K562 (cell line): Measurements from ENCODE around the gene PPTC7. TPM values are rescaled to one million over a fixed set of nuclear protein-coding genes. Genes with fewer than 3 reads are reported as not detected.
A peak's percentile ranks its signal among the peaks of the same experiment; 100 is the strongest.

Experiments used
- ATAC-seq: fragments of 200-7000 bp; cut with Tn5 transposase; 3 replicates; pipeline ENCODE4 v1.9.1; 2020; ENCODE audit warnings: moderate library complexity
- BruUV-seq: library from RNA; stranded (reverse); fragments of 400-500 nt; replicated peaks from 2 replicates; lab custom pipeline; 2021; lab: Mats Ljungman, UMichigan
- CTCF ChIA-PET: fragments of 300-600 bp; formaldehyde crosslinking; extraction: SDS; loops from one replicate; lab custom pipeline; 2021; ENCODE audit warnings: low intra/inter-chr PET ratio; lab: Yijun Ruan, JAX
- POLR2A ChIA-PET: fragments of 300-600, 350-650 bp; sonication (Branson Sonifier 250); formaldehyde crosslinking; extraction: SDS; loops from one replicate; lab custom pipeline; 2021; ENCODE audit warnings: antibody characterized with exemption, inconsistent platforms; lab: Yijun Ruan, JAX
- DNase-seq, 4 experiments: peaks; one replicate each; pipeline versions ENCODE4 v3.0.0 to v3.0.0-alpha.2; 2011 to 2018; ENCODE audit warnings: low spot score in 3 of 4, mixed read lengths in 3 of 4; ENCODE audit errors: extremely low read depth in 1 of 4
- FAIRE-seq: peaks from 2 replicates; lab custom pipeline; 2011; peaks lifted over from hg19 to GRCh38; lab: Jason Lieb, UNC
- H2AFZ ChIP-seq: 2 replicates; pipeline ENCODE4 v1.6.0; 2011; ENCODE audit warnings: low read depth, low read length, control low read depth, inconsistent platforms
- H3K27ac ChIP-seq: fragments of 200-600 bp; 3 replicates; pipeline ENCODE4 v1.8.0; 2011; ENCODE audit warnings: low read depth, mild to moderate bottlenecking, control low read depth, inconsistent platforms, low read length, moderate library complexity, mixed read lengths; ENCODE audit errors: extremely low read depth
- H3K27me3 ChIP-seq, 2 experiments: fragments of 300-600 bp in 1 of 2; 2 replicates in 1 of 2; 3 replicates in 1 of 2; pipeline versions ENCODE4 v1.6.0 to v1.8.0; 2011; ENCODE audit warnings: inconsistent platforms in 2 of 2, low read length in 2 of 2, mild to moderate bottlenecking in 1 of 2, mixed read lengths in 1 of 2, moderate library complexity in 1 of 2; ENCODE audit not compliant: control insufficient read depth in 2 of 2, insufficient read depth in 2 of 2
- H3K36me3 ChIP-seq: fragments of 300-600 bp; 3 replicates; pipeline ENCODE4 v1.8.0; 2011; ENCODE audit warnings: mild to moderate bottlenecking, low read length, inconsistent platforms; ENCODE audit not compliant: control insufficient read depth, insufficient read depth
- H3K4me1 ChIP-seq, 2 experiments: fragments of 200-600 bp in 1 of 2; replicated peaks in 1 of 2; 2 replicates in 1 of 2; 3 replicates in 1 of 2; pipeline versions ENCODE4 v1.5.1 to v1.8.0; 2011; ENCODE audit warnings: inconsistent platforms in 2 of 2, low read length in 2 of 2, mild to moderate bottlenecking in 1 of 2, mixed read lengths in 1 of 2, moderate library complexity in 1 of 2; ENCODE audit not compliant: control insufficient read depth in 2 of 2, insufficient read depth in 2 of 2
- H3K4me2 ChIP-seq: 2 replicates; pipeline ENCODE4 v1.6.1; 2011; ENCODE audit warnings: low read length, control low read depth, inconsistent platforms, mixed read lengths; ENCODE audit not compliant: insufficient read depth
- H3K4me3 ChIP-seq: fragments of 200-600 bp; sonication (generic), shearing (Covaris generic); 2 replicates; pipeline ENCODE4 v1.5.1; 2016; ENCODE audit warnings: control low read depth, inconsistent platforms
- H3K79me2 ChIP-seq: fragments of 200-600 bp; 3 replicates; pipeline ENCODE4 v1.8.0; 2011; ENCODE audit warnings: low read length, inconsistent platforms; ENCODE audit not compliant: control insufficient read depth, insufficient read depth
- H3K9ac ChIP-seq, 2 experiments: 2 replicates each; pipeline versions ENCODE4 v1.6.0 to v1.6.1; 2011; ENCODE audit warnings: low read depth in 2 of 2, low read length in 2 of 2, control low read depth in 1 of 2, inconsistent platforms in 1 of 2, mild to moderate bottlenecking in 1 of 2, mixed read lengths in 1 of 2; ENCODE audit not compliant: insufficient read depth in 1 of 2
- H3K9me1 ChIP-seq: one replicate; pipeline ENCODE4 v1.6.0; 2011; ENCODE audit warnings: inconsistent platforms, mild to moderate bottlenecking, low read length, moderate library complexity; ENCODE audit not compliant: control insufficient read depth, insufficient read depth
- H3K9me3 ChIP-seq: replicated peaks from 2 replicates; pipeline ENCODE4 v1.5.1; 2011; ENCODE audit warnings: low read depth, low read length, inconsistent platforms; ENCODE audit not compliant: control insufficient read depth, insufficient read depth
- H4K20me1 ChIP-seq: replicated peaks from 2 replicates; pipeline ENCODE4 v1.6.1; 2011; ENCODE audit warnings: low read length, inconsistent platforms, mixed read lengths; ENCODE audit not compliant: control insufficient read depth, insufficient read depth
- POLR2A ChIP-seq: fragments of 450-650 bp; conservative IDR thresholded peaks from 2 replicates; pipeline ENCODE4 v1.6.1; 2016
- WGBS: fragments of 100-300 bp; shearing (Covaris generic); methylation state at CpG from one replicate; pipeline ENCODE4 v1.1.6; 2016; ENCODE audit warnings: low coverage, mixed read lengths; ENCODE audit not compliant: insufficient coverage; ENCODE audit errors: missing lambda C conversion rate; 5-methylcytosine and 5-hydroxymethylcytosine counted together
- in situ Hi-C: fragments of 300-500 bp; cut with MboI; formaldehyde crosslinking; loops from 4 replicates; pipeline ENCODE4 v1.15.0; 2018; ENCODE audit warnings: inconsistent platforms, mixed read lengths
- intact Hi-C: fragments of 100-400 bp; cut with micrococcal nuclease; formaldehyde crosslinking; loops from 2 replicates; pipeline ENCODE4 v1.14.2; 2022
- polyA plus RNA-seq, 8 experiments: library from polyadenylated mRNA; depleted of rRNA in 4 of 8; stranded (reverse) in 5 of 8; unstranded in 3 of 8; fragments of >200 nt; fragmentation: Nextera tagmentation in 2 of 8; fragmentation: Illumina TruSeq in 1 of 8; extraction: Ambion mirVana in 2 of 8; extraction: Trizol in 1 of 8; gene quantifications; 2 replicates each; pipeline versions ENCODE4 v1.2.1 to v1.2.3, GENCODE V29; 2011 to 2014; ENCODE audit warnings: inconsistent platforms in 1 of 8, missing spikeins in 1 of 8
- total RNA-seq, 7 experiments: library from RNA; depleted of rRNA in 6 of 7; stranded (reverse); fragments of >200 nt in 6 of 7; fragmentation: Illumina TruSeq in 2 of 7; extraction: Trizol in 2 of 7; gene quantifications; 2 replicates each; pipeline versions ENCODE4 v1.2.1 to v1.2.3, GENCODE V29; 2011 to 2021; ENCODE audit warnings: low replicate concordance in 1 of 7
- TF ChIP-seq, protein P1 (sequence below): fragments of 250-450 bp; sonication (Bioruptor Pico); IDR thresholded peaks from 2 replicates; pipeline ENCODE4 v1.8.0; 2022; ENCODE audit warnings: moderate library complexity, mild to moderate bottlenecking, inconsistent platforms
- TF ChIP-seq, protein P2 (sequence below): fragments of 250-450 bp; sonication (Bioruptor Pico); IDR thresholded peaks from 2 replicates; pipeline ENCODE4 v1.8.0; 2022; ENCODE audit warnings: inconsistent platforms

PPTC7 gene
- total and polyA plus RNA-seq, 9 of the 15 experiments (the other 6 are each of a cell fraction or from before 2014, with no cell fraction given), result 2.6 to 23.1 (median 11.9) TPM

DNA sequence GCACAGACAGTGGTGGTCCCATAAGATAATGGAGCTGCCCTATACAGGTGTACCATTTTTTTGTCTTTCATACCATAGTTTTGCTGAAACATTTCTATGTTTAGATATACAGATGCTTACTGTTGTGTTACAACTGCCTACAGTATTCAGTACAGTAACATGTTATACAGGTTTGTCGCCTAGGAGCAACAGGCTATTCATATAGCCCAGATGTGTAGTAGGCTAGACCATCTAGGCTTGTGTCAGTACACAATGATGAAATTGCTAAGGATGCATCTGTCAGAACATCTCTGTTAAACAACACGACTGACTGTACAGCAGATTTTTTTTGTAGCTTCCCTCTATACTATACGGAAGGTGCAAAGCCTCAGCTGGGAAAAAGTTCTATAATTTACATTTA is 50.5 kb downstream of the PPTC7 start:
- no peak overlapping the region for H3K27ac ChIP-seq
- peaks cover 52% of the 10 kb centered on the region for H3K36me3 ChIP-seq
- no peaks in the 10 kb centered on the region for H3K4me1 ChIP-seq
- H3K79me2 ChIP-seq, result no peaks in the 10 kb centered on the region; the same call in 2 of the 3 replicates
- H3K4me3 ChIP-seq, result no peak overlapping the region
- BruUV-seq, result no TSS peak
- H4K20me1 ChIP-seq, result no peaks in the 10 kb centered on the region
- H3K9me3 ChIP-seq, result no peaks in the 10 kb centered on the region
- TF ChIP-seq, protein P1, sequence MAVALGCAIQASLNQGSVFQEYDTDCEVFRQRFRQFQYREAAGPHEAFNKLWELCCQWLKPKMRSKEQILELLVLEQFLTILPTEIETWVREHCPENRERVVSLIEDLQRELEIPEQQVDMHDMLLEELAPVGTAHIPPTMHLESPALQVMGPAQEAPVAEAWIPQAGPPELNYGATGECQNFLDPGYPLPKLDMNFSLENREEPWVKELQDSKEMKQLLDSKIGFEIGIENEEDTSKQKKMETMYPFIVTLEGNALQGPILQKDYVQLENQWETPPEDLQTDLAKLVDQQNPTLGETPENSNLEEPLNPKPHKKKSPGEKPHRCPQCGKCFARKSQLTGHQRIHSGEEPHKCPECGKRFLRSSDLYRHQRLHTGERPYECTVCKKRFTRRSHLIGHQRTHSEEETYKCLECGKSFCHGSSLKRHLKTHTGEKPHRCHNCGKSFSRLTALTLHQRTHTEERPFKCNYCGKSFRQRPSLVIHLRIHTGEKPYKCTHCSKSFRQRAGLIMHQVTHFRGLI (CRISPR knock-in tag), result no peak
- no peaks in the 10 kb centered on the region for H3K9me1 ChIP-seq
- ChIA-PET POLR2A (interaction anchor here (0.6 to 1.5 kb wide), 2 partner anchors 11 to 74 kb away, joined by 3 to 4 read pairs; no protein-coding TSS in a partner anchor), CTCF (no interaction called here)
- ATAC-seq, result no peak
- H3K9ac ChIP-seq, result no peak overlapping the region
- in situ Hi-C loops, result no loop called here
- no peak overlapping the region for H2AFZ ChIP-seq
- WGBS, result 88% methylated on average over 3 of the region's 3 CpGs
- DNase-seq, result no peak
- H3K27me3 ChIP-seq, result no peaks in the 10 kb centered on the region
- FAIRE-seq, result peak; percentile 15
- intact Hi-C loops, result no loop called here
- no peak overlapping the region for H3K4me2 ChIP-seq

DNA sequence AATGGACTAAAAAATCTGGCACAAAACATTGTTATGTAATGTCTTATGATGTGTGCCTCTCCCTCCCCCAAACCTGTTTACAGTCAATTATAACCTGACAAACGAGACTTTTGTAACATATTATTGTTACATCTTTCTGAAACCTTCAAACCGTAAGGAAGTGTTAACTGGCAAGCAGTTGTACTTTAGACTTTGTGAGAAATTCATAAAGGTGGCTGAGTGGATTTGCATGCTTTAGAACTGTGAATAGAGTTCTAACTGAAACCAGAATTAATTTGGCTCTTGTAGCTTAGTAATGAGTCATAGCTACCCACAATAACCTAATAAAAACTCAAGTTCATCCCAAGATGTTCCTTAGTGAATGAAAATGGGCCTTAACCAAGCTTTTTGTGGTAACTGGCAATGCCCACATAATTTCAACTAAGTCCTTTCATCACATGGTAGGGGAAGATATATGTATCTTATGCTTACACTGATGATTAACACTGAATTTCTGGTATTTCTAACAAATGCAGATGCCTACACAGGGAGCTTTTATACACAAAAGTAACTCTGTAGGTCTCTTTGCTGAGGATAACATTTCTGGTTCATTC is 51.3 kb downstream of the PPTC7 start:
- Histone ChIP-seq H3K9ac (no peak overlapping the region), H3K9me1 (no peaks in the 10 kb centered on the region), H3K27ac (no peak overlapping the region), H4K20me1 (no peaks in the 10 kb centered on the region), H2AFZ (no peak overlapping the region), H3K79me2 (no peaks in the 10 kb centered on the region; the same call in 2 of the 3 replicates), H3K4me1 (no peaks in the 10 kb centered on the region), H3K4me3 (no peak overlapping the region), H3K36me3 (peaks cover 44% of the 10 kb centered on the region), H3K4me2 (no peak overlapping the region), H3K27me3 (no peaks in the 10 kb centered on the region), H3K9me3 (no peaks in the 10 kb centered on the region)
- 67% methylated on average over 2 of the region's 2 CpGs for WGBS
- POLR2A ChIA-PET, result interaction anchor here (0.6 to 1.5 kb wide), 2 partner anchors 12 to 75 kb away, joined by 3 to 4 read pairs; no protein-coding TSS in a partner anchor
- ATAC-seq, result no peak
- intact Hi-C loops (no loop called here), in situ Hi-C loops (no loop called here)
- CTCF ChIA-PET, result no interaction called here
- no peak for FAIRE-seq
- DNase-seq, result no peak
- TF ChIP-seq POLR2A, result 0 out of 2 replicates have a peak, but pooled peaks have one; percentile 29
- TF ChIP-seq, protein P2, sequence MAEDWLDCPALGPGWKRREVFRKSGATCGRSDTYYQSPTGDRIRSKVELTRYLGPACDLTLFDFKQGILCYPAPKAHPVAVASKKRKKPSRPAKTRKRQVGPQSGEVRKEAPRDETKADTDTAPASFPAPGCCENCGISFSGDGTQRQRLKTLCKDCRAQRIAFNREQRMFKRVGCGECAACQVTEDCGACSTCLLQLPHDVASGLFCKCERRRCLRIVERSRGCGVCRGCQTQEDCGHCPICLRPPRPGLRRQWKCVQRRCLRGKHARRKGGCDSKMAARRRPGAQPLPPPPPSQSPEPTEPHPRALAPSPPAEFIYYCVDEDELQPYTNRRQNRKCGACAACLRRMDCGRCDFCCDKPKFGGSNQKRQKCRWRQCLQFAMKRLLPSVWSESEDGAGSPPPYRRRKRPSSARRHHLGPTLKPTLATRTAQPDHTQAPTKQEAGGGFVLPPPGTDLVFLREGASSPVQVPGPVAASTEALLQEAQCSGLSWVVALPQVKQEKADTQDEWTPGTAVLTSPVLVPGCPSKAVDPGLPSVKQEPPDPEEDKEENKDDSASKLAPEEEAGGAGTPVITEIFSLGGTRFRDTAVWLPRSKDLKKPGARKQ (CRISPR knock-in tag), result no peak
- no TSS peak for BruUV-seq
